HG03378 (cell line): ENCODE results near the gene RHBDF2.

Source experiments
- ATAC-seq: cut with Tn5 transposase; IDR thresholded peaks from one replicate; pipeline ENCODE4 v1.9.1; 2021; ENCODE audit warnings: mild to moderate bottlenecking, moderate library complexity; ENCODE audit not compliant: unreplicated experiment

The RHBDF2 gene

GRCh38 chr17:76501018-76501826, at the start of gene RHBDF2:
Gene RHBDF2 (minus strand): TSS chr17:76501423. CDS start chr17:76481524, 19,899 bp downstream.
- no peak for ATAC-seq

GRCh38 chr17:76549539-76549938, 48.3 kb upstream of the RHBDF2 start:
- ATAC-seq, result no peak

- ATAC-seq, result no peak
Observed at GRCh38 chr17:76549215-76549518, 47.9 kb upstream of the RHBDF2 start.

- ATAC-seq, result no peak
Observed at GRCh38 chr17:76548378-76549214, 47.4 kb upstream of the RHBDF2 start.

GRCh38 chr17:76547642-76548202, 46.5 kb upstream of the RHBDF2 start:
- ATAC-seq, result no peak

GRCh38 chr17:76547183-76547641, 46.0 kb upstream of the RHBDF2 start:
- no peak for ATAC-seq

- no peak for ATAC-seq
Observed at GRCh38 chr17:76546556-76547182, 45.4 kb upstream of the RHBDF2 start.

GRCh38 chr17:76545918-76546555, 44.8 kb upstream of the RHBDF2 start:
- ATAC-seq, result no peak

GRCh38 chr17:76544546-76545365, 43.5 kb upstream of the RHBDF2 start:
- no peak for ATAC-seq

- no peak for ATAC-seq
Observed at GRCh38 chr17:76543826-76544545, 42.8 kb upstream of the RHBDF2 start.

GRCh38 chr17:76543482-76543825, 42.2 kb upstream of the RHBDF2 start:
- ATAC-seq, result no peak

GRCh38 chr17:76542984-76543383, 41.8 kb upstream of the RHBDF2 start:
- no peak for ATAC-seq

GRCh38 chr17:76542566-76542971, 41.3 kb upstream of the RHBDF2 start:
- ATAC-seq, result no peak

- ATAC-seq, result no peak
Observed at GRCh38 chr17:76541739-76542454, 40.7 kb upstream of the RHBDF2 start.

- ATAC-seq, result no peak
Observed at GRCh38 chr17:76540381-76541300, 39.4 kb upstream of the RHBDF2 start.

GRCh38 chr17:76539631-76540271, 38.5 kb upstream of the RHBDF2 start, which contains the start of gene PRCD:
Gene PRCD (plus strand): TSS chr17:76540044. CDS start chr17:76540142, 98 bp downstream.
- ATAC-seq, result no peak

GRCh38 chr17:76538941-76539570, 37.8 kb upstream of the RHBDF2 start:
- no peak for ATAC-seq
